GM18870 (cell line): Measurements from ENCODE around the gene ENPP3.
"Not testable (repeated sequence)": the region's sequence is repeated elsewhere in the genome, so short reads cannot be mapped to it uniquely, and the experiment has no call there.

ENCODE experiments used
- ATAC-seq: cut with Tn5 transposase; IDR thresholded peaks from one replicate; pipeline ENCODE4 v1.9.1; 2021; ENCODE audit warnings: moderate library complexity; ENCODE audit not compliant: unreplicated experiment

Gene ENPP3

GRCh38 chr6:131733376-131734016, 96.4 kb downstream of the ENPP3 start:
- ATAC-seq, result no peak

- ATAC-seq, result no peak
Measured at GRCh38 chr6:131736003-131736596, 99.0 kb downstream of the ENPP3 start.

- ATAC-seq, result no peak
Measured at GRCh38 chr6:131736811-131737210, 99.7 kb downstream of the ENPP3 start.

- ATAC-seq, result no peak
Measured at GRCh38 chr6:131739136-131739535, 102.0 kb downstream of the ENPP3 start.

DNA sequence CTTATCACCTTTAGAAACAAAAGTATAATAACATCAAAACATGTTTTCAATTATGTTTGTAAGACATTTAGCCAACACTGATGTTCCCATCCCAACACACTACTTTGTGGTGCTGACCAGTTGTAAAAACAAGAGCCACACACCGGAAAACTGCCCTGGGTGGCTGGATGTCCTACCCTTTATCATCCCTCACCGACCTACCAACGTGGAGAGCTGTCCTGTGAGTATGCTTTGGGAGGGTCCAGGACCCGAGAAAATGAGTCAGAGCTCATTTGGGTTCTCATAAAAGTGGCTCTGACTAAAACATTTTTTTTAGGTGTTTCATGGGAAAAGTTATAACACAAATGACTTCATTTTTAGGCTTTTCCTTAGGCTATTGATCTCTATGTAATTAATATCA, 103.1 kb downstream of the ENPP3 start:
- ATAC-seq, result no peak

DNA sequence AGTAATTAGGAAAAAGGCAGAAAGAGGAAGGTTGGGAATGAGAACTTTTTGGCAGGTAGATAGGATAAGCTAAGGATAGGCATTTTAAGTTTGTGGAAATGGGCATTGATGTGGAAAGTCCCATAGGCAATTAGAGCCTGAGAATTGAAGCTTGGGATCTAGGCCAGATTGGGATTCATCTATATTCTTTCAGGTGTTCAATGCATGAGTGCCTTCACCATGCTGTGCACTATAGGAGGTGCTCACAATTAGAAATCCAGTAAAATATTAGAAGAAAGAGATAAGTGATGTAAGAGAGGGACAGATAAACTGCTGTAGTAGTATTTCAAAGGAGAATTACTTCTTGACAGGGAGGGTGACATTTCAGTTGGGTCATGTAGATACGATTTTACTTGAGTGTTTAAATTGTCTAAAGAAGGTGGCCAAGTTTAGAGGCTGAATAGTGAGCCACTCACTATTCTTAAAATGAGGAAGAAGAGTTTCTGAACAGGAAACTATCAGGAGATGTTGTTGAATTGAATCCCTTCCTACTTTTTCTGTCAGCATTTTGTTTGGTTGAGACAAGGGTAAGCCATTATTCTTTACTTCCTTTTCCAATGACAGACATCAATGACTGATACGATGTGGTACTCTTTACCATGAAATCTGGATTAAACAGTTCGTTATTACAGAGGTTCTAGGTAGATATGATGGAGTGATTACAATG, 104.7 kb downstream of the ENPP3 start:
- ATAC-seq, result no peak

DNA sequence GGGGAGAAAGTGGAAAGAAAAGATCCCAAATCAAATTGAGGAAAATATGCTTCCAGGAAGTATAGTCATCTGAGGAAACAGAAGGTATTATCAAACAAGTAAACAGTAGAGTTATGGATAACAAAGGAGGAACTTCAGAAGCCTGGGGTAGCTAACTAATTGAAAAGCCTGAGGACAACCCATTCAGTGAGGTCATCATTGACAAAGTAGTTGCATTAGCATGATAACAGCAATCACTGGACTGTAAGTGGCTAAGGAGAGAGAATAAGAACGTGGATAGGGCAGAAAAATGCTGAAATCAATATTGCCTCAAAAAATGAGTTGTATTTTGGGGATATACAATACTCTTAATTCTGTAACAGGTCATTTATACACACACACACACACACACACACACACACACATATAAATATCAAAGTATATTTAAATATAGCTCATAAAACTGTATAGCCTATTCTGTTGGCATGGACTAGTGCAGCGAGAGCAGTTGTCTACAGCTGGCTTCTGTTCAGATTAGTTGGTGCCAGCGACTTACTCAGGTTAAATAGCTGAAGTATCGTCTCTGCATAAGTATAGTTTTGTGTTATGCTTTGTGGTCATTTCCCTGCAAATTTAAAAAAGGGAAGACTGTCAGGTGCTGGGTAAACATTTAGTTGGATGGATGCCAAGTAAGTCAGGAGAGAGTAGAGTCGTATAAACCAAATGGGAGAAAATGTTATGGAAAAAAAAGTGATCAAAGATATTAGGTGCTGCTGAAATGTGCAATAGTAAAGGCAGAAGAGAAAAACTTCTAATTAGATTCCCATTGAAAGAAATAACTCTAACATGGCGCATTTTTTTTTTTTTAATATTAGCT, 107.6 kb downstream of the ENPP3 start:
- ATAC-seq, result no peak

- no peak for ATAC-seq
Measured at GRCh38 chr6:131745476-131745875, 108.4 kb downstream of the ENPP3 start.

DNA sequence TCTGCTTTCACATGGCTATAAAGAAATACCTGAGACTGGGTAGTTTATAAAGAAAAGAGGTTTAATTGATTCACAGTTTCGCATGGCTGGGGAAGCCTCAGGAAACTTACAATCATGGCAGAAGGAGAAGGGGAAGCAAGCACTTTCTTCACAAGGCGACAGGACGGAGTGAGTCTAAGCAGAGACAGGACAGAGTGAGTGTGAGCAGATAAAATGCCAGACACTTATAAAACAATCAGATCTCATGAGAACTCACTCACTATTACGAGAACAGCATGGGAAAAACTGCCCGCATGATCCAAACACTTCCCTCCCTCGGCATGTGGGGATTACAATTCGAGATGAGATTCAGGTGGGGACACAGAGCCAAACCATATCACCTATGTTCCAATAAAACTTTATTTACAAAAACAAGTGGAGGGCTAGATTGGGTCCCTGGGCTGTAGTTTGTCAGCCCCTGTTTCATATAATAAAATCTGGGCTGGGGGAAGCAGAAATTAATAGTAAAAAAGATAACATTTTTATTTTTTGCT, 110.8 kb downstream of the ENPP3 start:
- ATAC-seq, result no peak

DNA sequence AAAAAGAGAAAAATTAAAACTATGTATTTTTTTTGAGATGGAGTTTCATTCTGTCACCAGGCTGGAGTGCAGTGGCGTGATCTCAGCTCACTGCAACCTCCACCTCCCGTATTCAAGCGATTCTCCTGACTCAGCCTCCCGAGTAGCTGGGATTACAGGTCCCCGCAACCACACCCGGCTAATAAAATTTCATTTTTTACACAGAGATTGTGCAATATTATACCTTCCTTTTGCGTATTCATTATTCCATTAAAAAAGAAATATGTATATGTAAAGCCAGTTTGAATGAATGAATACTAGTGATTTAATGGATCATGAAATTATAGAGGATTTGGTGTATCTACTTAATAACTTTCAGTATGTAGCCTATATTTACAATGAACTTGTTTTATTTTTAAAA, 111.9 kb downstream of the ENPP3 start:
- ATAC-seq, result no peak

DNA sequence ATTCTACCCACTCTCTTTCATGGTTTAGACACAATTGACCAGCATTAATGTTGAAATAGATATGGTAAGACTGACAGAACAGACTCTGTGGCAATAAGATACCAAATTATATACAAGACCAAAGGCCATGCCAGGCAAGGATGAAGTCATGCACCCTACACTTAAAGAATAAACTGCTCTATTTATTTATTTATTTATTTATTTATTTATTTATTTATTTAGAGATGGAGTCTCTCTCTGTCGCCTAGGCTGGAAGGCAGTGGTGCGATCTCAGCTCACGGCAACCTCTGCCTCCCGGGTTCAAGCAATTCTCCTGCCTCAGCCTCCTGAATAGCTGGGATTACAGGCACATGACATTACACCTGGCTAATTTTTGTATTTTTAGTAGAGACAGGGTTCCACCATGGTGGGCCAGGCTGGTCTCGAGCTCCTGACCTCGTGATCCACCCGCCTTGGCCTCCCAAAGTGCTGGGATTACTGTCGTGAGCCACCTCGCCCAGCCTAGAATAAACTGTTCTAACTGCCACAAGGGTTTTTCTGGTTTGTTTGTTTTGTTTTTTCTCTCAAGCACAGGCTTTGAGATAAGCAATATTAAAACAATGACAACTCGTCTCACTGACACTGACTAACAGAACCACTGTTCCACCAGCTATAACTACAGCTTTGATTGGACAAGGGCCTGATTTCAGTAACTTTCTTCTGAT, 114.1 kb downstream of the ENPP3 start:
- not testable (repeated sequence) for ATAC-seq

DNA sequence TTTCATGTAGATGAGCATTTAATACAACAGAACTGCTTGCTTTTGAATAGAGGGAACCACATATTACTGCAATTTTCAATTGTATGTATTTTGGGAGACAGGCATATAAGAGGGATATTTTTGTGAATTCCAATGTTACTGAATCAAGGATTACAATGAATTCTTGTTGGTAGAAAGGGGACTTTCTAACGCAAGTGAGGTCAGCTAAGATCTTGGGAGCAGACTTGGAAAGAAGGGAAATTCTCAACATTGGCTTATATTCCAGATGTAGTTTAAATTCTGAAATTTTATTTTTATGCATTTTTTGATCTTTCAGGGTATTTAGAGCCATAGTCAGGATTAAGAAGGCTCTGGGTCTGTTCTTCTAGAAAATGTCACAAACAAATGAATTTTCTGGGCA, 117.0 kb downstream of the ENPP3 start:
- no peak for ATAC-seq

- no peak for ATAC-seq
Measured at GRCh38 chr6:131754715-131755567, 117.8 kb downstream of the ENPP3 start.

DNA sequence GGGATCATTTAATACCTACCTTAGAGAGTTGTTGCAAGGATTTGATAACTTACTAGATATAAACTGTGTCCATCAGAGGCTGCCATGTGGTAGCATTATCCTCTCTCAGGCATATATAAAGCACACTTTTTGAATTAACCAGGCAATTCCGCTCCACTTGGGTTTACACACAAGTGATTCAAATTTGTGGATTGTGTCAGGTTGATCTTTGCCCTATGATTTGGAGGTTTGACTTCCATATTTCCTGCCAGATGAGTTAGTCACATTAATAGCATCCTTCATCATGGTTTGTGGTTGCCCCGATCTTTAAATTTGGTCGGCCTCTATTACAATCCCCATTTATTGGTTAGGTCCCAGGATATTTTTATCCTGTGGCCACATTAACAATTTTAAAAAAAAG, 118.5 kb downstream of the ENPP3 start:
- ATAC-seq, result no peak

- ATAC-seq, result no peak
Measured at GRCh38 chr6:131756039-131756438, 118.9 kb downstream of the ENPP3 start.

GRCh38 chr6:131758920-131759319, 121.8 kb downstream of the ENPP3 start:
- no peak for ATAC-seq

DNA sequence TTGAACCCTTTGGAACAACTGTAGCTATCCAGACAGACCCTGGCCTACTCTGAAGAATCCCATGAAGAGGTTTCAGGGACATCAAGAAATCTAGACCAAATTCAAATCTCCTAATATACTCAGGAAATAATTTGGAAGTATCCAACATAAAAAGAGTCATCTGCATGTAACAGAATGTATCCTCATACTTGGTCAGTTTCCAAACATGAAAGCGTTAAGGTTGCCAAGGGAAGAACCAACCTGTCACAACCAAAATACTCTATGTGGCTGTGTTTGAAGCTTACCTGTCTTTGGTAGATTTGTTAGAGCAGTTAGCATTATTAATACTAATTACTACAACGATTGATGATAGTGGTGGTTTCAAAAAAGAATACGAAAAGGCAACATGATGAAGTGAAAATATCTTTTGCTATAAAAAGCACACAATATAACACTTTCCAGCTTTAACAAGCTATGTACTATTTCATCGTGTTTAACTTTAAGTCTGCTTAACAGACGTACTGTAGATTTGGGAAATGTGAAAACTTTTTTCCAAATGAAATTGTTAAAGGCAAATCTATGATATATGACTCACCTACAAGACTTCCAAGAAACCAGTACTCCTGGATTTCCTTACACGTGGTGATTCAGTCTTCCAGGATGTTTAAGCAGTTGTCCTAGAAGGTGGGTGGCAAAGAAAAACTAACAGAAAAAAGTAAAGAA, 124.1 kb downstream of the ENPP3 start:
- ATAC-seq, result no peak

GRCh38 chr6:131761762-131762067, 124.6 kb downstream of the ENPP3 start:
- ATAC-seq, result no peak

DNA sequence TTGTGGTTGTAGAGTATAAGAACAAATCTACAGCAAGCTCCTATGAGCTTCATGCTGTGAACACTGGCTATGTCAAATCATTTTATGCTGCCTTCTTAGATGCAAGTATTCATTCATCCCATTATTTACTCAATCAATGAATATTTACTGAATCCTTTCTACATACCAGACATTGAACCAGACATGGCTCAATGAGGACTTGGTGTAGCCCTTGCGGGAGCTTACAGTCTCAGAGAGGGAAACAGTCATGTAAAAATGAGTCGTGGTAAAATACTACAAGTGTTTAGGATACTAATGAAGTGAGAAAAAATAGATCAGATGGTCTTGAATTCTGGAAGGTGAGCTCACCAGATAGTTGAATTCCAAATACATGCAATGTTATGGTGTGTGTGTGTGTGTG, 125.9 kb downstream of the ENPP3 start:
- ATAC-seq, result no peak
